Right atrium auricular region (tissue), 2 donors: ENCODE measurements around the gene TFE3. TPM values are rescaled to one million over a fixed set of nuclear protein-coding genes. Genes with fewer than 3 reads are reported as not detected.

ENCODE experiments used
- DNase-seq: peaks from one replicate; pipeline ENCODE4 v3.0.0-alpha.2; 2019; ENCODE audit warnings: low spot score
- H3K27ac ChIP-seq, 2 donors: fragments of 200-600 bp; sonication (generic); 1 replicate in 1 of 2; 2 replicates in 1 of 2; pipeline ENCODE4 v1.5.1; 2016 to 2019
- H3K27me3 ChIP-seq, 2 donors: fragments of 200-600 bp; sonication (generic); one replicate each; pipeline versions ENCODE4 v1.5.1 to v1.6.0; 2017 to 2019
- H3K36me3 ChIP-seq: fragments of 200-600 bp; sonication (generic); one replicate; pipeline ENCODE4 v1.5.1; 2016
- H3K4me1 ChIP-seq, 2 donors: fragments of 200-600 bp; sonication (generic); one replicate each; pipeline versions ENCODE4 v1.5.1 to v1.6.0; 2017 to 2019
- H3K4me3 ChIP-seq, 2 donors: fragments of 200-600 bp; sonication (generic); 1 replicate in 1 of 2; 2 replicates in 1 of 2; pipeline ENCODE4 v1.5.1; 2017 to 2019; ENCODE audit warnings: mild to moderate bottlenecking in 1 of 2, moderate library complexity in 1 of 2
- H3K9me3 ChIP-seq, 2 donors: fragments of 200-600 bp; sonication (generic); one replicate each; pipeline ENCODE4 v1.5.1; 2019
- total RNA-seq, 2 donors: library from RNA; depleted of rRNA; stranded (reverse); fragments of >200 nt; gene quantifications; one replicate each; pipeline ENCODE4 v1.1.0, GENCODE V29; 2016
- TF ChIP-seq, protein P1 (sequence below), 2 donors: fragments of 200-600 bp; sonication (generic); IDR thresholded peaks; one replicate each; pipeline ENCODE4 v1.5.1; 2019; ENCODE audit warnings: antibody characterized with exemption in 2 of 2

TFE3 gene
- total RNA-seq, 2 donors from 2014 or later = 25.8 to 60.3 TPM

GRCh38 chrX:49059201-49059600, 16.0 kb upstream of the TFE3 start:
- no peaks in the 10 kb centered on the region for H3K4me1 ChIP-seq
- no peak overlapping the region for H3K4me3 ChIP-seq
- H3K9me3 ChIP-seq = no peaks in the 10 kb centered on the region
- no peak for DNase-seq
- TF ChIP-seq, protein P1, sequence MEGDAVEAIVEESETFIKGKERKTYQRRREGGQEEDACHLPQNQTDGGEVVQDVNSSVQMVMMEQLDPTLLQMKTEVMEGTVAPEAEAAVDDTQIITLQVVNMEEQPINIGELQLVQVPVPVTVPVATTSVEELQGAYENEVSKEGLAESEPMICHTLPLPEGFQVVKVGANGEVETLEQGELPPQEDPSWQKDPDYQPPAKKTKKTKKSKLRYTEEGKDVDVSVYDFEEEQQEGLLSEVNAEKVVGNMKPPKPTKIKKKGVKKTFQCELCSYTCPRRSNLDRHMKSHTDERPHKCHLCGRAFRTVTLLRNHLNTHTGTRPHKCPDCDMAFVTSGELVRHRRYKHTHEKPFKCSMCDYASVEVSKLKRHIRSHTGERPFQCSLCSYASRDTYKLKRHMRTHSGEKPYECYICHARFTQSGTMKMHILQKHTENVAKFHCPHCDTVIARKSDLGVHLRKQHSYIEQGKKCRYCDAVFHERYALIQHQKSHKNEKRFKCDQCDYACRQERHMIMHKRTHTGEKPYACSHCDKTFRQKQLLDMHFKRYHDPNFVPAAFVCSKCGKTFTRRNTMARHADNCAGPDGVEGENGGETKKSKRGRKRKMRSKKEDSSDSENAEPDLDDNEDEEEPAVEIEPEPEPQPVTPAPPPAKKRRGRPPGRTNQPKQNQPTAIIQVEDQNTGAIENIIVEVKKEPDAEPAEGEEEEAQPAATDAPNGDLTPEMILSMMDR (IDR thresholded peaks at IDR 0.05) = no peak
- no peak overlapping the region for H3K27ac ChIP-seq
- no peaks in the 10 kb centered on the region for H3K27me3 ChIP-seq
- H3K36me3 ChIP-seq = no peaks in the 10 kb centered on the region

GRCh38 chrX:49058794-49059193, 15.6 kb upstream of the TFE3 start, which contains the start of gene CCDC120:
TSS of gene CCDC120 (plus strand) at chrX:49058999. CDS start at chrX:49062042, 3,043 bp downstream.
- Histone ChIP-seq H3K27ac (no peak within 1 kb of the TSS), H3K4me3 (no peak within 1 kb of the TSS), H3K36me3 (no peaks in the 10 kb centered on the region), H3K27me3 (no peaks in the 10 kb centered on the region), H3K9me3 (no peaks in the 10 kb centered on the region), H3K4me1 (no peaks in the 10 kb centered on the region)
- DNase-seq = no peak
- TF ChIP-seq, protein P1 (IDR thresholded peaks at IDR 0.05) = no peak

DNA sequence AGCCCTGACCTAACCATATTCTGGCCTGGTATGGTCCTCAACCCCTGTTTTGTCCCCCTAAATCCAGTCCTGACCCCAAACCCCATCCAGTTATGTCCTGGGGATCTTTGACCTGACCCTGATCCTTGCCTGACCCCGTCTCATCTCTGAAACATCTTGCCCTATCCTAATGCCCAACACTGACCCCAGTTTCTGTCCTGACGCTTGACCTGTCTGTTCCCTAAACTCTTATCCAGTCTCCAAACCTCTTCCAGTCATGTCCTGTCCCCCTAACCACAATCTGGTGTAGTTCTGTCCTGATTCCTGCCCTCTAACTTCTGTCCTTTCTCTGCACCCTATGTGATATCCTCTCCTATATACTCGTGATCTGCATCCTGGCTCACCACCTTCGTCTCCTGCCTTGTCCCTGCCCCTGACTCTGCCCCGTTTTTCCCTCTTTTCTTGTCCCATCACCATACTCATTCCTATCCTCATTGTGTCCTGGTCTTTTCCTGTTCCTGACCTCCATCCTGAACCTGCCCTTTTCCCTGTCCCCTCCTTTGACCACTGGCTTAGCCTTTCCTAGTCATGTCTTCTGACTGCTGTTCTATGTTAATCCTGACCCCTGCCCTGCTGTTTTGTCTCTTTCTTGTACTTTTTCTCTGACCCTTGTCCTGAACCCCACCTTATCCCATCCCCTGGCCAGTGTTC, 11.1 kb upstream of the TFE3 start:
- Histone ChIP-seq H3K36me3 (no peaks in the 10 kb centered on the region), H3K27me3 (no peaks in the 10 kb centered on the region), H3K4me1 (no peaks in the 10 kb centered on the region), H3K27ac (peak overlapping the region; percentile 79 to 89), H3K9me3 (no peaks in the 10 kb centered on the region), H3K4me3 (peak overlapping the region; percentile 63 to 65)
- no peak for DNase-seq
- TF ChIP-seq, protein P1 (IDR thresholded peaks at IDR 0.05) = no peak

DNA sequence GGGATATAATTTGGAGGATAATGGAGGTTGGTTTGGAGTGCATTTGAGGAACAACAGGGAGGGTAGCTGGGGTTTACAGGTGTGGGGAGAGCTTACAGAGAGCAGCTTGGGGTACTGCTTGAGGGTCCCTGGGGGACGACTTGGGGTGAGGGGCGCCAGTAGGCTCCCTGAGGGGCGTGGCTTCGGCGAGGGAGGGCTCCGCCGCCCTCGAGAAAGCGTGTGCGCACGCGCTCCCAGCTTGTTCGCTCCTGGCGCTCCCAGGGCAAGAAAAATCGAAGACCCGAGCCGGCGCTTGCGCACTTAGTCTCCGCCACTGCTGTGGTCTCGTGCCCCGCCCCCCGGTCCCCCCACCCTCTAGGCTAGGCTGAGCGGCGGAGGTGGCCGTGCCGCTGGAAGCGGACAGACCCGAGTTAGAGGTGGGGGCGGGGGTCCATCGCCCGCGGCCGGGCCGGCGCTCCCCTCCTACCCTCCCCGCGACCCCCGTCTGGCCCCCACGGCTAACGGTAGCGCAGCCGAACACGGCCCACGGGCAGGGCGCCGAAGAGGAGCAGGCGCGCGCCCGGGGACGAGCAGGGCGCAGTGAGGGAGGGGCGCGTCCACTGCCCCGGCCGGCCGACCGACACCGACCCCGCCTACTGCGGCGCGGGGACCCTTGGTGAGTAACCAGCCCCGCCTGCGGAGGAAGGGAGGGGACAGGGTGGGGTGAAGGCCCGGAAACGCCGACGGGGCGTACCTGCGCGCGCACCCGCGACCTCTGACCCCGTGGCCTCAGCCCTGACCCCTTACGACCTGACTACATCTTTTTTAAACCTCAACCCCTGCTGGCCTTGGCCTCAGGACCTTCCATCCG, 10.3 kb upstream of the TFE3 start:
- Histone ChIP-seq H3K36me3 (no peaks in the 10 kb centered on the region), H3K4me3 (peak overlapping the region; percentile 63 to 65), H3K27me3 (no peaks in the 10 kb centered on the region), H3K27ac (peak overlapping the region; percentile 79 to 89), H3K9me3 (no peaks in the 10 kb centered on the region), H3K4me1 (no peaks in the 10 kb centered on the region)
- TF ChIP-seq, protein P1 (IDR thresholded peaks at IDR 0.05) = no peak
- DNase-seq = no peak

- Histone ChIP-seq H3K4me3 (peak overlapping the region in 1 of 2 donors; percentile 15), H3K36me3 (peaks cover 6% of the 10 kb centered on the region), H3K9me3 (peaks cover 0 to 4% of the 10 kb centered on the region in 2 donors), H3K4me1 (peaks cover 0 to 18% of the 10 kb centered on the region in 2 donors), H3K27me3 (no peaks in the 10 kb centered on the region), H3K27ac (peak overlapping the region; percentile 69 to 79)
- TF ChIP-seq, protein P1 (IDR thresholded peaks at IDR 0.05) = no peak
- no peak for DNase-seq
Measured at GRCh38 chrX:49043987-49044281, 777 bp upstream of the TFE3 start.
